HepG2 (cell line): ENCODE data around the gene SFI1. TPM values are rescaled to one million over a fixed set of nuclear protein-coding genes. Genes with fewer than 3 reads are reported as not detected.
A peak's percentile ranks its signal among the peaks of the same experiment; 100 is the strongest.

Experiments
- HCFC1 ChIP-seq: fragments of 150-350 bp; IDR thresholded peaks from 2 replicates; pipeline ENCODE4 v1.6.1; 2014; ENCODE audit warnings: low read depth, low read length
- HNRNPH1 ChIP-seq: fragments of 200-400 bp; formaldehyde crosslinking; optimal IDR thresholded peaks from 2 replicates; pipeline ENCODE3; 2017; ENCODE audit warnings: mild to moderate bottlenecking, low read depth, low read length
- HNRNPLL ChIP-seq: fragments of 200-400 bp; formaldehyde crosslinking; IDR thresholded peaks from 2 replicates; pipeline ENCODE4 v1.6.1; 2017; ENCODE audit warnings: mild to moderate bottlenecking, low read depth, low read length; ENCODE audit not compliant: poor library complexity, severe bottlenecking
- KAT7 ChIP-seq: IDR thresholded peaks from 2 replicates; pipeline ENCODE4 v1.6.1; 2018; ENCODE audit warnings: borderline replicate concordance, missing compliant biosample characterization
- KDM1A ChIP-seq: IDR thresholded peaks from 2 replicates; pipeline ENCODE4 v1.6.1; 2016; ENCODE audit warnings: missing compliant biosample characterization
- MXD1 ChIP-seq: sonication (generic); formaldehyde crosslinking; IDR thresholded peaks from 2 replicates; pipeline ENCODE4 v1.4.0; 2020; ENCODE audit warnings: mild to moderate bottlenecking, missing genetic modification reagents
- POLR2AphosphoS2 ChIP-seq: IDR thresholded peaks from 2 replicates; pipeline ENCODE4 v1.6.1; 2011; ENCODE audit warnings: low read depth, low read length, improper control_type of control experiment
- PPARG ChIP-seq: conservative IDR thresholded peaks from 2 replicates; pipeline ENCODE4 v1.6.1; 2016; ENCODE audit warnings: missing biosample characterization, missing genetic modification reagents
- REPIN1 ChIP-seq: sonication (generic); formaldehyde crosslinking; IDR thresholded peaks from 2 replicates; pipeline ENCODE4 v1.8.0; 2022; ENCODE audit warnings: missing genetic modification reagents, low read depth, mild to moderate bottlenecking, borderline replicate concordance
- SNRNP70 ChIP-seq: fragments of 200-400 bp; formaldehyde crosslinking; IDR thresholded peaks from 2 replicates; pipeline ENCODE4 v1.6.1; 2017; ENCODE audit warnings: mild to moderate bottlenecking, low read depth, low read length, moderate library complexity
- SRSF1 ChIP-seq: fragments of 200-400 bp; formaldehyde crosslinking; optimal IDR thresholded peaks from 2 replicates; pipeline ENCODE3; 2017; ENCODE audit warnings: mild to moderate bottlenecking, low read depth, low read length, moderate library complexity
- TBL1XR1 ChIP-seq: fragments of 150-350 bp; IDR thresholded peaks from 2 replicates; pipeline ENCODE4 v1.6.1; 2014; ENCODE audit warnings: borderline replicate concordance, low read length; ENCODE audit not compliant: partially characterized antibody
- U2AF1 ChIP-seq: fragments of 200-400 bp; formaldehyde crosslinking; optimal IDR thresholded peaks from 2 replicates; pipeline ENCODE3; 2017; ENCODE audit warnings: mild to moderate bottlenecking, low read depth, low read length
- ZKSCAN5 ChIP-seq: sonication (generic); formaldehyde crosslinking; IDR thresholded peaks from 2 replicates; pipeline ENCODE4 v1.5.1; 2020; ENCODE audit warnings: mild to moderate bottlenecking, missing genetic modification reagents
- ZNF260 ChIP-seq: sonication (generic); formaldehyde crosslinking; IDR thresholded peaks from 2 replicates; pipeline ENCODE4 v1.4.0; 2020; ENCODE audit warnings: missing genetic modification reagents, low read depth, mild to moderate bottlenecking, borderline replicate concordance
- ZNF580 ChIP-seq: IDR thresholded peaks from 2 replicates; pipeline ENCODE4 v1.6.1; 2016; ENCODE audit warnings: low read depth, borderline replicate concordance
- ZNF788 ChIP-seq: sonication (generic); formaldehyde crosslinking; IDR thresholded peaks from 2 replicates; pipeline ENCODE4 v1.5.0; 2020; ENCODE audit warnings: mild to moderate bottlenecking, missing genetic modification reagents, borderline replicate concordance
- ZNF891 ChIP-seq: sonication (generic); formaldehyde crosslinking; IDR thresholded peaks from 2 replicates; pipeline ENCODE4 v1.5.0; 2020; ENCODE audit warnings: mild to moderate bottlenecking, missing genetic modification reagents
- ZSCAN25 ChIP-seq: sonication (generic); formaldehyde crosslinking; IDR thresholded peaks from 2 replicates; pipeline ENCODE4 v1.8.0; 2022; ENCODE audit warnings: mild to moderate bottlenecking, missing genetic modification reagents
- polyA plus RNA-seq, 8 experiments: library from polyadenylated mRNA; depleted of rRNA in 3 of 8; stranded (reverse) in 7 of 8; unstranded in 1 of 8; fragments of >200 nt; fragmentation: Illumina TruSeq in 4 of 8; extraction: Trizol in 4 of 8; gene quantifications; 2 replicates each; pipeline versions ENCODE4 v1.2.1 to v1.2.3, GENCODE V29; 2011 to 2016; ENCODE audit warnings: low read depth in 4 of 8, missing spikeins in 1 of 8, mixed read lengths in 1 of 8; ENCODE audit not compliant: insufficient read depth in 1 of 8
- total RNA-seq, 5 experiments: library from RNA; depleted of rRNA; stranded (reverse); fragments of >200 nt; fragmentation: Illumina TruSeq; extraction: Trizol; gene quantifications; 2 replicates each; pipeline ENCODE4 v1.2.3, GENCODE V29; 2016; ENCODE audit warnings: low read depth in 1 of 5
- TF ChIP-seq, protein P1 (sequence below): sonication (generic); formaldehyde crosslinking; IDR thresholded peaks from 2 replicates; pipeline ENCODE4 v1.5.0; 2020; ENCODE audit warnings: mild to moderate bottlenecking, missing genetic modification reagents, borderline replicate concordance
- TF ChIP-seq, protein P2 (sequence below): sonication (generic); formaldehyde crosslinking; conservative IDR thresholded peaks from 2 replicates; pipeline ENCODE4 v1.4.0; 2020; ENCODE audit warnings: missing genetic modification reagents

Gene SFI1
- total and polyA plus RNA-seq, 2 of the 13 experiments (the other 11 are each of a cell fraction or from before 2014, with no cell fraction given), result 20.5 to 40.1 TPM

- TF ChIP-seq MXD1 (CRISPR knock-in tag), result peak; percentile 91; the same call in 1 of the 2 replicates
- TF ChIP-seq ZNF580, result no peak
- TF ChIP-seq HNRNPH1, result no peak
- TF ChIP-seq U2AF1, result no peak
- TF ChIP-seq SRSF1, result peak; percentile 43
- TF ChIP-seq, protein P1, sequence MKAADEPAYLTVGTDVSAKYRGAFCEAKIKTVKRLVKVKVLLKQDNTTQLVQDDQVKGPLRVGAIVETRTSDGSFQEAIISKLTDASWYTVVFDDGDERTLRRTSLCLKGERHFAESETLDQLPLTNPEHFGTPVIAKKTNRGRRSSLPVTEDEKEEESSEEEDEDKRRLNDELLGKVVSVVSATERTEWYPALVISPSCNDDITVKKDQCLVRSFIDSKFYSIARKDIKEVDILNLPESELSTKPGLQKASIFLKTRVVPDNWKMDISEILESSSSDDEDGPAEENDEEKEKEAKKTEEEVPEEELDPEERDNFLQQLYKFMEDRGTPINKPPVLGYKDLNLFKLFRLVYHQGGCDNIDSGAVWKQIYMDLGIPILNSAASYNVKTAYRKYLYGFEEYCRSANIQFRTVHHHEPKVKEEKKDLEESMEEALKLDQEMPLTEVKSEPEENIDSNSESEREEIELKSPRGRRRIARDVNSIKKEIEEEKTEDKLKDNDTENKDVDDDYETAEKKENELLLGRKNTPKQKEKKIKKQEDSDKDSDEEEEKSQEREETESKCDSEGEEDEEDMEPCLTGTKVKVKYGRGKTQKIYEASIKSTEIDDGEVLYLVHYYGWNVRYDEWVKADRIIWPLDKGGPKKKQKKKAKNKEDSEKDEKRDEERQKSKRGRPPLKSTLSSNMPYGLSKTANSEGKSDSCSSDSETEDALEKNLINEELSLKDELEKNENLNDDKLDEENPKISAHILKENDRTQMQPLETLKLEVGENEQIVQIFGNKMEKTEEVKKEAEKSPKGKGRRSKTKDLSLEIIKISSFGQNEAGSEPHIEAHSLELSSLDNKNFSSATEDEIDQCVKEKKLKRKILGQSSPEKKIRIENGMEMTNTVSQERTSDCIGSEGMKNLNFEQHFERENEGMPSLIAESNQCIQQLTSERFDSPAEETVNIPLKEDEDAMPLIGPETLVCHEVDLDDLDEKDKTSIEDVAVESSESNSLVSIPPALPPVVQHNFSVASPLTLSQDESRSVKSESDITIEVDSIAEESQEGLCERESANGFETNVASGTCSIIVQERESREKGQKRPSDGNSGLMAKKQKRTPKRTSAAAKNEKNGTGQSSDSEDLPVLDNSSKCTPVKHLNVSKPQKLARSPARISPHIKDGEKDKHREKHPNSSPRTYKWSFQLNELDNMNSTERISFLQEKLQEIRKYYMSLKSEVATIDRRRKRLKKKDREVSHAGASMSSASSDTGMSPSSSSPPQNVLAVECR (CRISPR knock-in tag), result peak; percentile 90
- no peak for TF ChIP-seq HCFC1
- TF ChIP-seq ZKSCAN5 (CRISPR knock-in tag), result peak; percentile 88; the same call in 1 of the 2 replicates
- TF ChIP-seq PPARG, result no peak
- no peak for TF ChIP-seq KDM1A (CRISPR knock-in tag)
- TF ChIP-seq KAT7, result peak; percentile 24; the same call in 1 of the 2 replicates
- no peak for TF ChIP-seq SNRNP70
- no peak for TF ChIP-seq REPIN1
- no peak for TF ChIP-seq ZNF891 (CRISPR knock-in tag)
- no peak for TF ChIP-seq TBL1XR1
- TF ChIP-seq, protein P2, sequence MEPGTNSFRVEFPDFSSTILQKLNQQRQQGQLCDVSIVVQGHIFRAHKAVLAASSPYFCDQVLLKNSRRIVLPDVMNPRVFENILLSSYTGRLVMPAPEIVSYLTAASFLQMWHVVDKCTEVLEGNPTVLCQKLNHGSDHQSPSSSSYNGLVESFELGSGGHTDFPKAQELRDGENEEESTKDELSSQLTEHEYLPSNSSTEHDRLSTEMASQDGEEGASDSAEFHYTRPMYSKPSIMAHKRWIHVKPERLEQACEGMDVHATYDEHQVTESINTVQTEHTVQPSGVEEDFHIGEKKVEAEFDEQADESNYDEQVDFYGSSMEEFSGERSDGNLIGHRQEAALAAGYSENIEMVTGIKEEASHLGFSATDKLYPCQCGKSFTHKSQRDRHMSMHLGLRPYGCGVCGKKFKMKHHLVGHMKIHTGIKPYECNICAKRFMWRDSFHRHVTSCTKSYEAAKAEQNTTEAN (CRISPR knock-in tag), result no peak
- TF ChIP-seq ZSCAN25 (CRISPR knock-in tag), result peak; percentile 11; the same call in 1 of the 2 replicates
- peak; percentile 61 for TF ChIP-seq HNRNPLL
- TF ChIP-seq ZNF260 (CRISPR knock-in tag), result no peak
- TF ChIP-seq POLR2AphosphoS2, result no peak
- no peak; the same call in 1 of the 2 replicates for TF ChIP-seq ZNF788 (CRISPR knock-in tag)
These were observed 134.3 kb downstream of the SFI1 start (continued) for GRCh38 chr22:31630331-31631329.
